GM12878 (cell line): ENCODE results near the gene TSPEAR. TPM values are rescaled to one million over a fixed set of nuclear protein-coding genes. Genes with fewer than 3 reads are reported as not detected.

Source experiments
- ATF2 ChIP-seq: IDR thresholded peaks from 2 replicates; pipeline ENCODE4 v1.6.1; 2012; ENCODE audit warnings: low read length, inconsistent platforms
- ATF3 ChIP-seq: IDR thresholded peaks from 2 replicates; pipeline ENCODE4 v1.6.1; 2011; ENCODE audit warnings: low read depth, mild to moderate bottlenecking, low read length, moderate library complexity, borderline replicate concordance; ENCODE audit errors: extremely low read depth
- CEBPZ ChIP-seq: fragments of 150-350 bp; IDR thresholded peaks from 2 replicates; pipeline ENCODE4 v1.6.1; 2016; ENCODE audit warnings: low read depth, low read length
- CREB1 ChIP-seq: IDR thresholded peaks from 2 replicates; pipeline ENCODE4 v1.6.1; 2012; ENCODE audit warnings: low read depth, mild to moderate bottlenecking, inconsistent platforms
- CREM ChIP-seq: IDR thresholded peaks from 2 replicates; pipeline ENCODE4 v1.6.1; 2014; ENCODE audit warnings: antibody characterized with exemption, low read depth
- FOS ChIP-seq: IDR thresholded peaks from 3 replicates; pipeline ENCODE4 v1.6.1; 2011; ENCODE audit warnings: borderline replicate concordance; ENCODE audit not compliant: insufficient read length; ENCODE audit errors: extremely low read depth
- IRF4 ChIP-seq: IDR thresholded peaks from 2 replicates; pipeline ENCODE4 v1.6.1; 2011; ENCODE audit warnings: low read depth, low read length
- IRF5 ChIP-seq: fragments of 450-650 bp; IDR thresholded peaks from 2 replicates; pipeline ENCODE4 v1.6.1; 2017; ENCODE audit warnings: borderline replicate concordance
- MEF2B ChIP-seq: fragments of 450-650 bp; IDR thresholded peaks from 2 replicates; pipeline ENCODE4 v1.6.1; 2018; ENCODE audit warnings: mild to moderate bottlenecking, moderate library complexity; ENCODE audit not compliant: partially characterized antibody, poor library complexity, severe bottlenecking
- PML ChIP-seq: IDR thresholded peaks from 2 replicates; pipeline ENCODE4 v1.6.1; 2012; ENCODE audit warnings: low read length, inconsistent platforms
- POLR2AphosphoS2 ChIP-seq: IDR thresholded peaks from 2 replicates; pipeline ENCODE4 v1.6.1; 2011; ENCODE audit warnings: low read depth, mild to moderate bottlenecking, low read length, improper control_type of control experiment, moderate library complexity
- TCF7 ChIP-seq: IDR thresholded peaks from 2 replicates; pipeline ENCODE4 v1.6.1; 2014; ENCODE audit warnings: antibody characterized with exemption, borderline replicate concordance
- WRNIP1 ChIP-seq: IDR thresholded peaks from 2 replicates; pipeline ENCODE4 v1.6.1; 2011; ENCODE audit warnings: low read depth, low read length, improper control_type of control experiment, borderline replicate concordance
- YBX1 ChIP-seq: fragments of 450-650 bp; IDR thresholded peaks from 2 replicates; pipeline ENCODE4 v1.6.1; 2016; ENCODE audit warnings: antibody characterized with exemption
- ZBTB11 ChIP-seq: fragments of 450-650 bp; formaldehyde crosslinking; IDR thresholded peaks from 2 replicates; pipeline ENCODE4 v1.5.0; 2022; ENCODE audit warnings: mild to moderate bottlenecking, missing genetic modification characterization
- ZNF592 ChIP-seq: fragments of 450-650 bp; IDR thresholded peaks from 2 replicates; pipeline ENCODE4 v1.6.1; 2017; ENCODE audit warnings: mild to moderate bottlenecking, moderate library complexity
- polyA plus RNA-seq, 11 experiments: library from polyadenylated mRNA; depleted of rRNA in 4 of 11; unstranded in 6 of 11; stranded (reverse) in 5 of 11; fragments of >200 nt; fragmentation: Nextera tagmentation in 4 of 11; fragmentation: Illumina TruSeq in 1 of 11; extraction: Ambion mirVana in 4 of 11; extraction: Trizol in 1 of 11; gene quantifications; 1 replicate in 1 of 11; 2 replicates in 10 of 11; pipeline versions ENCODE4 v1.2.1 to v1.2.3, GENCODE V29; 2011 to 2016; ENCODE audit warnings: inconsistent platforms in 2 of 11, missing spikeins in 2 of 11, low read depth in 1 of 11
- total RNA-seq, 4 experiments: library from RNA; depleted of rRNA in 3 of 4; stranded (reverse); fragments of >200 nt in 3 of 4; fragmentation: Illumina TruSeq in 1 of 4; extraction: Trizol in 1 of 4; gene quantifications; 2 replicates each; pipeline versions ENCODE4 v1.2.1 to v1.2.3, GENCODE V29; 2013 to 2021

Gene TSPEAR
- total and polyA plus RNA-seq, 10 of the 15 experiments (the other 5 are each of a cell fraction or from before 2014, with no cell fraction given): not detected

- TF ChIP-seq ZBTB11 (peak; percentile 69), ZNF592 (no peak), CEBPZ (no peak), POLR2AphosphoS2 (no peak), ATF3 (no peak), MEF2B (no peak), IRF4 (peak; percentile 55; the same call in 1 of the 2 replicates), CREB1 (peak; percentile 53; the same call in 1 of the 2 replicates), TCF7 (peak; percentile 80), FOS (no peak), YBX1 (no peak), WRNIP1 (no peak), ATF2 (no peak), CREM (peak; percentile 69; the same call in 1 of the 2 replicates), IRF5 (no peak), PML (no peak)
- TF ChIP-seq, all 136 proteins: peak for 8
Measured at GRCh38 chr21:44583800-44584147, 127.6 kb downstream of the TSPEAR start (continued).
